Neural cell (in vitro differentiated cells): Measurements from ENCODE around the gene RSPO4. TPM values are rescaled to one million over a fixed set of nuclear protein-coding genes. Genes with fewer than 3 reads are reported as not detected.

ENCODE experiments used
- H2AFZ ChIP-seq: fragments of 200-600, 300-800 bp; sonication (generic), shearing (Covaris generic); 2 replicates; pipeline ENCODE4 v1.6.0; 2014; ENCODE audit warnings: low read depth, mild to moderate bottlenecking, antibody characterized with exemption, low read length, moderate library complexity
- H3F3A ChIP-seq: fragments of 200-600 bp; shearing (Covaris generic); 2 replicates; pipeline ENCODE4 v1.6.1; 2016; ENCODE audit warnings: mild to moderate bottlenecking, moderate library complexity, mixed read lengths, antibody characterized with exemption, low read length; ENCODE audit not compliant: insufficient read depth, poor library complexity, severe bottlenecking
- H3K27ac ChIP-seq: fragments of 200-600, 300-800 bp; sonication (generic), shearing (Covaris generic); 2 replicates; pipeline ENCODE4 v1.5.1; 2014; ENCODE audit warnings: mild to moderate bottlenecking, low read length, moderate library complexity
- H3K27me3 ChIP-seq: fragments of 300-800, 200-600 bp; sonication (generic), shearing (Covaris generic); 2 replicates; pipeline ENCODE4 v1.6.0; 2014; ENCODE audit warnings: mild to moderate bottlenecking, low read depth, low read length, moderate library complexity; ENCODE audit not compliant: insufficient read depth
- H3K36me3 ChIP-seq: fragments of 300-800, 200-600 bp; sonication (generic), shearing (Covaris generic); 2 replicates; pipeline ENCODE4 v1.5.1; 2014; ENCODE audit warnings: mild to moderate bottlenecking, antibody characterized with exemption, low read length, moderate library complexity; ENCODE audit not compliant: insufficient read depth
- H3K4me2 ChIP-seq: fragments of 300-800, 200-600 bp; sonication (generic), shearing (Covaris generic); 2 replicates; pipeline ENCODE4 v1.6.0; 2014; ENCODE audit warnings: mild to moderate bottlenecking, low read length
- H3K4me3 ChIP-seq: fragments of 300-800, 200-600 bp; sonication (generic), shearing (Covaris generic); 2 replicates; pipeline ENCODE4 v1.5.1; 2014; ENCODE audit warnings: mild to moderate bottlenecking, low read length, moderate library complexity
- H3K79me2 ChIP-seq: fragments of 200-600 bp; shearing (Covaris generic); replicated peaks from 2 replicates; pipeline ENCODE4 v1.6.0; 2014; ENCODE audit warnings: mild to moderate bottlenecking, low read length, moderate library complexity; ENCODE audit not compliant: insufficient read depth
- H3K9ac ChIP-seq: fragments of 300-800, 200-600 bp; sonication (generic), shearing (Covaris generic); 2 replicates; pipeline ENCODE4 v1.6.1; 2016; ENCODE audit warnings: mild to moderate bottlenecking, low read length, mixed read lengths
- H3K9me2 ChIP-seq: fragments of 200-600 bp; shearing (Covaris generic); 2 replicates; pipeline ENCODE4 v1.6.1; 2016; ENCODE audit warnings: mild to moderate bottlenecking, low read length, mixed read lengths; ENCODE audit not compliant: insufficient read depth
- H3K9me3 ChIP-seq: fragments of 200-600, 300-800 bp; sonication (generic), shearing (Covaris generic); 2 replicates; pipeline ENCODE4 v1.6.1; 2016; ENCODE audit warnings: mild to moderate bottlenecking, mixed run types, low read length, moderate library complexity, mixed read lengths
- H4K20me1 ChIP-seq: fragments of 200-600 bp; shearing (Covaris generic); 2 replicates; pipeline ENCODE4 v1.6.1; 2016; ENCODE audit warnings: mild to moderate bottlenecking, mixed run types; ENCODE audit not compliant: insufficient read depth
- CTCF ChIP-seq: fragments of 450-650 bp; IDR thresholded peaks from 2 replicates; pipeline ENCODE4 v1.5.1; 2014; ENCODE audit warnings: antibody characterized with exemption, mild to moderate bottlenecking, moderate library complexity; ENCODE audit not compliant: poor library complexity, severe bottlenecking
- EP300 ChIP-seq: fragments of 450-650 bp; conservative IDR thresholded peaks from 2 replicates; pipeline ENCODE4 v1.6.1; 2014; ENCODE audit warnings: antibody characterized with exemption, mild to moderate bottlenecking, moderate library complexity; ENCODE audit not compliant: poor library complexity, severe bottlenecking
- EZH2 ChIP-seq: fragments of 200-600, 300-800 bp; shearing (Covaris generic), sonication (generic); IDR thresholded peaks from 2 replicates; pipeline ENCODE4 v1.6.1; 2014; ENCODE audit warnings: antibody characterized with exemption, low read length, borderline replicate concordance, mild to moderate bottlenecking; ENCODE audit not compliant: insufficient read depth, poor library complexity, severe bottlenecking
- MXI1 ChIP-seq: fragments of 450-650 bp; conservative IDR thresholded peaks from 2 replicates; pipeline ENCODE4 v1.6.1; 2014; ENCODE audit warnings: antibody characterized with exemption, mild to moderate bottlenecking; ENCODE audit not compliant: poor library complexity, severe bottlenecking
- POLR2AphosphoS5 ChIP-seq: IDR thresholded peaks from 2 replicates; pipeline ENCODE4 v1.6.1; 2012
- RAD21 ChIP-seq: fragments of 450-650 bp; conservative IDR thresholded peaks from 2 replicates; pipeline ENCODE4 v1.6.1; 2014; ENCODE audit warnings: antibody characterized with exemption, mild to moderate bottlenecking, moderate library complexity
- REST ChIP-seq: IDR thresholded peaks from 2 replicates; pipeline ENCODE4 v1.6.1; 2012; ENCODE audit warnings: borderline replicate concordance
- SMC3 ChIP-seq: fragments of 450-650 bp; conservative IDR thresholded peaks from 2 replicates; pipeline ENCODE4 v1.6.1; 2014; ENCODE audit warnings: antibody characterized with exemption, mild to moderate bottlenecking, moderate library complexity; ENCODE audit not compliant: poor library complexity
- TAF1 ChIP-seq: IDR thresholded peaks from 2 replicates; pipeline ENCODE4 v1.6.1; 2012; ENCODE audit warnings: low read depth
- polyA plus RNA-seq: library from polyadenylated mRNA; depleted of rRNA; stranded (reverse); fragments of >200 nt; gene quantifications from 2 replicates; pipeline ENCODE4 v1.2.3, GENCODE V29; 2014

RSPO4 gene
- polyA plus RNA-seq, 1 donor from 2014 or later = 0.19 TPM

- Histone ChIP-seq H3K9me2 (no peaks in the 10 kb centered on the region), H3K4me3 (no peak overlapping the region), H3K79me2 (no peaks in the 10 kb centered on the region), H3K4me2 (no peak overlapping the region), H3K9ac (no peak overlapping the region), H4K20me1 (no peaks in the 10 kb centered on the region), H3K27me3 (peaks cover 31% of the 10 kb centered on the region), H3K9me3 (no peaks in the 10 kb centered on the region), H3K27ac (no peak overlapping the region), H3F3A (no peaks in the 10 kb centered on the region), H3K36me3 (no peaks in the 10 kb centered on the region), H2AFZ (no peak overlapping the region)
- TF ChIP-seq TAF1 = no peak
- TF ChIP-seq REST = no peak
- TF ChIP-seq EZH2 = no peak
- no peak for TF ChIP-seq MXI1
- no peak for TF ChIP-seq RAD21
- TF ChIP-seq POLR2AphosphoS5 = no peak
- no peak for TF ChIP-seq CTCF
- no peak for TF ChIP-seq EP300
- no peak for TF ChIP-seq SMC3
Observed at GRCh38 chr20:998231-998830, 3.8 kb downstream of the RSPO4 start.

- Histone ChIP-seq H3K27ac (no peak overlapping the region), H4K20me1 (no peaks in the 10 kb centered on the region), H3K27me3 (peaks cover 22% of the 10 kb centered on the region), H3K9me2 (no peaks in the 10 kb centered on the region), H3K36me3 (no peaks in the 10 kb centered on the region), H3K4me3 (no peak overlapping the region), H3K79me2 (no peaks in the 10 kb centered on the region), H2AFZ (no peak overlapping the region), H3K9ac (no peak overlapping the region), H3K4me2 (no peak overlapping the region), H3K9me3 (no peaks in the 10 kb centered on the region), H3F3A (no peaks in the 10 kb centered on the region)
- TF ChIP-seq CTCF (no peak), POLR2AphosphoS5 (no peak), TAF1 (no peak), RAD21 (no peak), EZH2 (no peak), REST (no peak), SMC3 (no peak), MXI1 (no peak), EP300 (no peak)
Observed at GRCh38 chr20:997486-997885, 4.6 kb downstream of the RSPO4 start.
